Measurements from ENCODE around the gene CACNA1A. TPM values are rescaled to one million over a fixed set of nuclear protein-coding genes. Genes with fewer than 3 reads are reported as not detected.

Gene CACNA1A
- total and polyA plus RNA-seq, 2 of the 4 experiments (the other 2 are of a cell fraction) = 5.9 to 15.0 TPM

GRCh38 chr19:13427273-13428051 lies 78.8 kb downstream of the CACNA1A start:
- CTCF ChIA-PET = interaction anchor here (0.9 to 1.5 kb wide), 2 partner anchors 9 to 11 kb away, joined by 3 read pairs; no protein-coding TSS in a partner anchor
- Histone ChIP-seq H4K91ac (ENCODE audit: insufficient read depth, low read depth, low read length) (no peak overlapping the region), H3K27me3 (ENCODE audit: control insufficient read depth, insufficient read depth, low read length) (no peaks in the 10 kb centered on the region), H2BK20ac (ENCODE audit: low read depth, low read length) (no peak overlapping the region), H4K8ac (ENCODE audit: low read depth in 2 of 2, low read length in 2 of 2) (no peak overlapping the region), H3K23ac (ENCODE audit: low read depth, low read length) (no peak overlapping the region), H3K27ac (ENCODE audit: insufficient read depth, low read length) (no peak overlapping the region), H3K9ac (ENCODE audit: low read depth, low read length) (no peak overlapping the region), H4K20me1 (ENCODE audit: insufficient read depth, low read length) (no peaks in the 10 kb centered on the region), H3K4me3 (ENCODE audit: insufficient read depth, low read depth, low read length) (no peak overlapping the region), H4K5ac (ENCODE audit: low read depth, low read length) (no peak overlapping the region), H3K4ac (ENCODE audit: low read depth, low read length) (no peak overlapping the region), H2BK120ac (ENCODE audit: low read depth, low read length) (no peak overlapping the region), H3K18ac (ENCODE audit: low read depth, low read length) (no peak overlapping the region), H3K9me3 (ENCODE audit: control insufficient read depth, insufficient read depth, low read length) (peaks cover 6% of the 10 kb centered on the region), H2BK15ac (ENCODE audit: low read depth, low read length) (no peak overlapping the region), H3K79me1 (ENCODE audit: low read depth in 1 of 2, low read length in 2 of 2) (no peaks in the 10 kb centered on the region; a peak in 1 of 4 replicates), H2BK5ac (ENCODE audit: low read depth, low read length, poor library complexity, severe bottlenecking) (no peak overlapping the region), H3K14ac (replicated peaks; ENCODE audit: low read depth, low read length) (no peak overlapping the region), H3K4me1 (ENCODE audit: control insufficient read depth, insufficient read depth, low read length) (no peaks in the 10 kb centered on the region), H3K36me3 (ENCODE audit: control insufficient read depth, insufficient read depth, low read length) (no peaks in the 10 kb centered on the region), H3K9me1 (ENCODE audit: insufficient read depth, low read length) (no peaks in the 10 kb centered on the region), H3K56ac (ENCODE audit: extremely low read depth, insufficient read depth, low read length) (no peak overlapping the region), H2AFZ (replicated peaks; ENCODE audit: low read length, poor library complexity) (no peak overlapping the region), H3K4me2 (ENCODE audit: low read depth, low read length) (no peak overlapping the region), H2AK5ac (ENCODE audit: low read depth, low read length) (no peak overlapping the region), H2AK9ac (replicated peaks; ENCODE audit: low read depth, low read length, poor library complexity) (no peak overlapping the region)
- POLR2A ChIA-PET (ENCODE audit: unreplicated experiment) = no interaction called here
- in situ Hi-C loops (cut with MboI; ENCODE audit: low sequenced_read_pairs) = no loop called here
- intact Hi-C loops (cut with micrococcal nuclease) = no loop called here
- dilution Hi-C loops (cut with HindIII; ENCODE audit: low sequenced_read_pairs, unreplicated experiment) = no loop called here
- no TSS peak for BruUV-seq (replicated peaks)
- ATAC-seq (ENCODE audit: low read depth) (no peak), DNase-seq (no peak)
- WGBS, 2 experiments (ENCODE audit: extremely low coverage in 2 of 2, insufficient read length in 1 of 2) = 80% methylated on average over 1 of the region's 11 CpGs; no CpG with 5 or more reads in 1 of the 2 experiments
- TF ChIP-seq CHD1 (IDR thresholded peaks at IDR 0.05; ENCODE audit: low read depth, low read length) = no peak
- no peak for TF ChIP-seq MXI1 (IDR thresholded peaks at IDR 0.05; ENCODE audit: borderline replicate concordance, low read depth, low read length)
- TF ChIP-seq, protein P1, sequence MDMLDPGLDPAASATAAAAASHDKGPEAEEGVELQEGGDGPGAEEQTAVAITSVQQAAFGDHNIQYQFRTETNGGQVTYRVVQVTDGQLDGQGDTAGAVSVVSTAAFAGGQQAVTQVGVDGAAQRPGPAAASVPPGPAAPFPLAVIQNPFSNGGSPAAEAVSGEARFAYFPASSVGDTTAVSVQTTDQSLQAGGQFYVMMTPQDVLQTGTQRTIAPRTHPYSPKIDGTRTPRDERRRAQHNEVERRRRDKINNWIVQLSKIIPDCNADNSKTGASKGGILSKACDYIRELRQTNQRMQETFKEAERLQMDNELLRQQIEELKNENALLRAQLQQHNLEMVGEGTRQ (IDR thresholded peaks at IDR 0.05; ENCODE audit: low read depth, low read length) = no peak
- no peak for TF ChIP-seq FOS (IDR thresholded peaks at IDR 0.05; ENCODE audit: low read depth, low read length)
- TF ChIP-seq RCOR1 (IDR thresholded peaks at IDR 0.05; ENCODE audit: insufficient replicate concordance, low read length) = no peak
- TF ChIP-seq, protein P2, sequence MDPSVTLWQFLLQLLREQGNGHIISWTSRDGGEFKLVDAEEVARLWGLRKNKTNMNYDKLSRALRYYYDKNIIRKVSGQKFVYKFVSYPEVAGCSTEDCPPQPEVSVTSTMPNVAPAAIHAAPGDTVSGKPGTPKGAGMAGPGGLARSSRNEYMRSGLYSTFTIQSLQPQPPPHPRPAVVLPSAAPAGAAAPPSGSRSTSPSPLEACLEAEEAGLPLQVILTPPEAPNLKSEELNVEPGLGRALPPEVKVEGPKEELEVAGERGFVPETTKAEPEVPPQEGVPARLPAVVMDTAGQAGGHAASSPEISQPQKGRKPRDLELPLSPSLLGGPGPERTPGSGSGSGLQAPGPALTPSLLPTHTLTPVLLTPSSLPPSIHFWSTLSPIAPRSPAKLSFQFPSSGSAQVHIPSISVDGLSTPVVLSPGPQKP (IDR thresholded peaks at IDR 0.05; ENCODE audit: borderline replicate concordance, low read depth, low read length) = no peak
- no peak for TF ChIP-seq RFX5 (IDR thresholded peaks at IDR 0.05; ENCODE audit: low read depth, low read length)
- TF ChIP-seq MAZ (IDR thresholded peaks at IDR 0.05; ENCODE audit: borderline replicate concordance, low read depth, low read length) = no peak
- TF ChIP-seq MAFK (IDR thresholded peaks at IDR 0.05; ENCODE audit: low read depth, low read length) = no peak
- no peak for TF ChIP-seq SMC3 (IDR thresholded peaks at IDR 0.05; ENCODE audit: low read depth, low read length)
- TF ChIP-seq BHLHE40 (IDR thresholded peaks at IDR 0.05; ENCODE audit: low read depth, low read length) = no peak
- TF ChIP-seq POLR2A (IDR thresholded peaks at IDR 0.05; ENCODE audit: low read depth, low read length) = no peak
- TF ChIP-seq RAD21 (IDR thresholded peaks at IDR 0.05; ENCODE audit: low read length) = no peak
- no peak for TF ChIP-seq NFE2L2 (IDR thresholded peaks at IDR 0.05; ENCODE audit: low read depth, low read length)
- no peak for TF ChIP-seq CEBPB (IDR thresholded peaks at IDR 0.05; ENCODE audit: low read depth, low read length)

Data from IMR-90 (cell line).